ENCODE measurements around the gene CD83. TPM values are rescaled to one million over a fixed set of nuclear protein-coding genes. Genes with fewer than 3 reads are reported as not detected.
"Not testable (repeated sequence)": the region's sequence is repeated elsewhere in the genome, so short reads cannot be mapped to it uniquely, and the experiment has no call there.

Gene CD83
- 2.1 TPM for total RNA-seq

- no peak for DNase-seq (ENCODE audit: low spot score)
Measured at GRCh38 chr6:14117158-14118090, at the start of gene CD83. CD83 (plus strand) TSS chr6:14117772; CDS start chr6:14117812, 40 bp downstream.

- DNase-seq (ENCODE audit: low spot score): no peak
Measured at GRCh38 chr6:14068133-14068532, 49.4 kb upstream of the CD83 start.

GRCh38 chr6:14068623-14069022 lies 48.9 kb upstream of the CD83 start:
- no peak for DNase-seq (ENCODE audit: low spot score)

DNA sequence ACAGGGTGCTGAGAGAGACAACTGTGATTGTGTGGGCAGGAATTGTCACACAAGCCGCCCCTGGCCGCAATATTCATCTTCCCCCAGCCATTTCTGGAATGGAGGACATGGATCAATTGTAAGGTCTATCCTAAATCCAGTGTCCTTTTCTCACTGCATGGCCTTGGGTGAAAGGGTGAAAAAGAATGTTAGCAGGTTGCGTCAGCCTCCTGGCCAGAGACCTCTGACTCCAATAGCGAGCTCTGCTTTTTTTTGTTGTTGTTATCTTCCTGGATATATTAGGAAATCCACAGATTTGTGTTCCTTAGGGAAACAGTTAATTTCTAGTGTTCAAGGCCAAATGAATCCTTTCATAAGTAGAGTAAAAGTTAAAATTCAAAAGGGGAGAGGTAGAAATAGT lies 47.1 kb upstream of the CD83 start:
- no peak for DNase-seq (ENCODE audit: low spot score)

DNA sequence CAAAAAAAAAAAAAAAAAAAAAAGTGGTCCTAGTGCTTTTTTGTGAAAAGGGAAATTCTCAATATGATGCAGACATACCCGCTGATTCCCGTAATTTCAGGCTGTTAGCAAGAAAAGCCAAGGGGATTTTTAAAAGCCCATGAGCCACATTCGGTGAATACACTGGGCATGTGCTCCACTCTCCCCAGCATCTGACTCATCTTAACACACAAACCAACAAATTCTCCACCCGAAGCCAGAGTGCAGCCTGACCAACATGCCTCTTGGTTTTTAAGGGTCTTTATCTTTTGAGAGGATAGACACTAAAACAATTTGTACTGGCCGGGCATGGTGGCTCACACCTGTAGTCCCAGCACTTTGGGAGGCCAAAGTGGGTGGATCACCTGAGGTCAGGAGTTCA lies 45.5 kb upstream of the CD83 start:
- no peak for DNase-seq (ENCODE audit: low spot score)

GRCh38 chr6:14073561-14074354 lies 43.8 kb upstream of the CD83 start:
- not testable (repeated sequence) for DNase-seq (ENCODE audit: low spot score)

GRCh38 chr6:14074476-14075094 lies 43.0 kb upstream of the CD83 start:
- DNase-seq (ENCODE audit: low spot score): no peak

GRCh38 chr6:14075095-14075503 lies 42.5 kb upstream of the CD83 start:
- no peak for DNase-seq (ENCODE audit: low spot score)

DNA sequence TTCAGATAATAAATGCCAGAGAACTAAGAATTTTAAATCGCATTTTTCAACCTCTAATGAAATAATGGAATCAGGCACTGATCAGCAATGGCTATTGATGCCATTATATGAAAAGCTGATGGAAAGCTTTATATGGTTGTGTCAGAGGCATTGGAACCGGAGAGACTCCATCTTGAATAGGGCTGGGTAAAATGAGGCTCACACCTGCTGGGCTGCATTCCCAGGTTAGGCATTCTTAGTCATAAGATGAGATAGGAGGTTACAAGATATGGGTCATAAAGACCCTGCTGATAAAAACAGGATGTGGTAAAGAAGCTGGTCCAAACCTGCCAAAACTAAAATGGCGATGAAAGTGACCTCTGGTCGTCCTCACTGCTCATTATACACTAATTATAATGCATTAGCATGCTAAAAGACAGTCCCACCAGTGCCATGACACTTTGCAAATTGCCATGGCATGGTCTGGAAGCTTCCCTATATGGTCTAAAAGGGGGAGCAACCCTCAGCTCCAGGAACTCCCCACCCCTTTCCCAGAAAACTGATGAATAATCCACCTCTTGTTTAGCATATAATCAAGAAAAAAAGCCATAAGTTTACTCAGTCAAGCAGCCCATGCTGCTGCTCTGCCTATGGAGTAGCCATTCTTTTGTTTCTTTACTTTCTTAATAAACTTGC lies 40.2 kb upstream of the CD83 start:
- no peak for DNase-seq (ENCODE audit: low spot score)

DNA sequence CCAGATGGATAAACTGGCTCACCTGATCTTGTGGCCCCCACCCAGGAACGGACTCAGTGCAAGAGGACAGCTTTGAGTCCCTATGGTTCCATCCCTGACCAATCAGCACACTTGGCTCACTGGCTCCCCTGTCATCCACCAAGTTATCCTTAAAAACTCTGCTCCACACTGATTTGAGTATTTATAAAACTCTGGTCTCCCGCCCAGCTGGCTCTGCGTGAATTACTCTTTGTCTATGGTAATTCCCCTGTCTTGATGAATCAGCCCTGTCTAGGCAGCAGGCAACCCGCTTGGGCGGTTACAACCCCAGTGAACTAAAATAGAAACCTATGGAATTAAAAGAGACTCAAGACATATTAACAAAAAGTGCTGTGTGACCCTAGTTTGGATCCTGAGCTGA lies 38.1 kb upstream of the CD83 start:
- no peak for DNase-seq (ENCODE audit: low spot score)

DNA sequence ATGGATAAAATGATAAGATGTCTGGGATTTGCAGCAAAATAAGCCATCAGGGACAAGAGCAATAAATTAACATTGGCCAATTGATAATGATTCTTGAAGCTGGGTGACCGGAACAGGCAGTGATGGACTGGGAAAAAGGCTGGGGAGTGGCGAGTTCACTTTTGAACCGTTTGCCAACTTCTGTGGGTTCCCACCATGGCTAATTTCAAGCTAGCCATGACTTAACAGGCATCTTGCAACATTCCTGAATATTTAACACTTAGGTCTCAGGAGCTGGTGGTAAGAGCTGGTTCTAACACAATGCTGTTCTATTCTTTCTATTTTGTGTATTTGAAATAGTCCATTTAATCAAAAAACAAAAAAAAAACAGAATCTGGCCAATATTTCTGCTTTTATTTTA lies 37.6 kb upstream of the CD83 start:
- no peak for DNase-seq (ENCODE audit: low spot score)

DNA sequence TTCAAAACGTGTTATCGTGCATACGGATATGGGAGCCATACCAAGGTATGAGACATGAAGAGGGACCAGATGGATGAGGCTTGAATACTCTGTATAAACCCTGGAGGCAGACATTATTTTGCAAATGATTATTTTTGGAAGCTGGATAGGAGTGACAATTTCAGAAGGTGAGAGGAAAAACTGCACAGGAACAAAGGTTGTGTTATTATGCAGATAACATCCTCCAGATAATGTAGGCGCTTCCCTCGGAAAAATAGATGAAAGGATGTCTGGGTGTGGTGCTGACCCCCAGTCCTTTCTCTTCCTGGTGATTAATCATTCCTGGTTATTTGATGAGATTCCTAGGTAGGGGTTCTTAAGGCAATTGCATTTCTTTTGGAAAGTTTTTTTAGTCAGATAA lies 36.4 kb upstream of the CD83 start:
- DNase-seq (ENCODE audit: low spot score): no peak

- no peak for DNase-seq (ENCODE audit: low spot score)
Measured at GRCh38 chr6:14082771-14083170, 34.8 kb upstream of the CD83 start.

- no peak for DNase-seq (ENCODE audit: low spot score)
Measured at GRCh38 chr6:14083262-14083661, 34.3 kb upstream of the CD83 start.

- DNase-seq (ENCODE audit: low spot score): no peak
Measured at GRCh38 chr6:14083751-14084150, 33.8 kb upstream of the CD83 start.

- no peak for DNase-seq (ENCODE audit: low spot score)
Measured at GRCh38 chr6:14084388-14084787, 33.2 kb upstream of the CD83 start.

DNA sequence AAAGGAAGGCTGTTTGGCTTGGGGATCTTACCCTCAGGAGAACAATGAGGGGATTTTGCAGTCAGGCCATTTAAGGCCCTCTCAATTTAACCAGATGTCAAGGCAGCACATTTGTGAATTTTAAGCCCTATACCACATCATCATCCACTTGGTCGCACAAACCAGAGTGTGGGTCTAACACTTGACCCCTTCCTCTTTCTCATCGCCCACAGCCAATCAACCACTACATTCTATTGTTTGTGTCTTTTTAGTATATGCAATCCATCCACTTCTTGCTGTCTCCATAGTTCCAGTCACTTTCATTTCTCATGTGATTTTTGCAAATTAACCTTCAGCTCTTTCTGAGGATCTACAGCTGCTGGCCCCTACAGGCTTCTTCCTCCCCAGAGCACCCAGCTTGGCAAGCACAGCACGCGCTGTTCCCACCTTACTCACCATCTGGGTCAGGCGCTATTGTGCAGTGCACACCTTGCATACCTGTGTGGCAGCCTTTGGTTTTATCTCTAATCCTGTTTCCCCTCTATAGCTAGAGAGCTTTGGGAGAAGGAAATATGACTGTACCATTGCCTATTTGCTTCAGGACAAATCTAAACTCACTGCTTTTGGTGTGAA lies 32.3 kb upstream of the CD83 start:
- no peak for DNase-seq (ENCODE audit: low spot score)

- no peak for DNase-seq (ENCODE audit: low spot score)
Measured at GRCh38 chr6:14086701-14087100, 30.9 kb upstream of the CD83 start.

GRCh38 chr6:14088600-14089192 lies 28.9 kb upstream of the CD83 start:
- DNase-seq (ENCODE audit: low spot score): no peak

DNA sequence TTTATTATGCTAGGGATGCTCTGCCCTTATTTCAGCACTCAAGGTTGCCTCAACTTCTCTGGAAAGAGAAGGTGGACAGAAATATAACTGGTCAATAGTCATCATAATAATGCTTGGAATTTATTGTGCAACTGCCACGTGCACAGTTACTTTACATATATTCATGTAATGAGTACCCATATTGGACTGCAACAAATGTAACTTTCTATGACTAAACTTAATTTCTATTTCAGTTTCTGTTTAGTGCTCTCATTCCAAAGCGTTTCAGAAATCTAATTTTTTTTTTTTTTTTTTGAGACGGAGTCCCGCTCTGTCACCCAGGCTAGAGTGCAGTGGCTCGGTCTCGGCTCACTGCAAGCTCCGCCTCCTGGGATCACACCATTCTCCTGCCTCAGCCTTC lies 28.3 kb upstream of the CD83 start:
- no peak for DNase-seq (ENCODE audit: low spot score)
